NK-92 (cell line): ENCODE data around the gene DPP6.

Source experiments
- DNase-seq: peaks from one replicate; lab custom pipeline; 2025; ENCODE audit not compliant: unreplicated experiment; lab: John Stamatoyannopoulos, UW

The DPP6 gene

GRCh38 chr7:154512121-154512833, 460.1 kb downstream of the DPP6 start:
- no peak for DNase-seq

- no peak for DNase-seq
These were observed 465.6 kb downstream of the DPP6 start for GRCh38 chr7:154517768-154518167.

- no peak for DNase-seq
These were observed 467.0 kb downstream of the DPP6 start for GRCh38 chr7:154519229-154519628.

GRCh38 chr7:154530136-154530535, 477.9 kb downstream of the DPP6 start:
- DNase-seq, result no peak

- no peak for DNase-seq
These were observed 480.6 kb downstream of the DPP6 start for GRCh38 chr7:154532771-154533170.

DNA sequence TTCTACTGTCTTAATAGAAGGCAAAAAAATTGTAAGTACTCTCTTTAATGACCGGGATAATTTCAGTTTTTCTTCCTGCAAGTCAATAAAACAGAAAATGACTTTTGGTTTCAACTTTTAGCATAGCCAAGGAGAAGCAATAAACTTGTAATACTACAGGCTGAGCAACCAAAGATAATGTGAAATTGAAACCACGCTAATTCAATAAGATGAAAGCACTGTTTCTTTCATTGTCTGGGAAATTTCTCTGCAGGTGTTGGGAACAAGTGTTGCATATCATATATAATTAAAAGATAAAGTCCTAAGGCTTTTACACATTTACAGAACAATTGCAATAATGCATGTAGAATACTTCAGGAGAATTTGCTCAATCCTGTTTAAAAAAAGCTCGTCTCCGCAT, 488.4 kb downstream of the DPP6 start:
- no peak for DNase-seq

GRCh38 chr7:154541606-154542005, 489.4 kb downstream of the DPP6 start:
- DNase-seq, result no peak

GRCh38 chr7:154546946-154547587, 494.9 kb downstream of the DPP6 start:
- DNase-seq, result no peak

GRCh38 chr7:154553711-154554265, 501.6 kb downstream of the DPP6 start:
- no peak for DNase-seq

DNA sequence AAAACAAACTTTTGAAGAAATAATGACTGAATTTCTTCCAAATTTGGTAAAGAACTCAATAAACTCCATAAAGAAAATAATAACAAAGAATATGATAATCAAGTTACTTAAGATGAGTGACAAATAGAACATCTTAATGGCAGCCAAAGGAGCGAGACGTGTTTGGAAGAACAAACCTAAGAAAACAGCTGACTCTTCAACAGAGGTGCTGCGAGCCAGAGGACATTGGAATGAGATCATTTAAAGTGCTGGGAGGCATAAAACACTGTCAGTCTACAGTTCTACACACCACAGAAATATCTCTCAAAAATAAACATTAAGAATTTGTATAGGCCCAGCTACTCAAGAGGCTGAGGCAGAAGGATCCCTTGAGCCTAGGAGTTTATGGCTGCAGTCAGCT, 507.3 kb downstream of the DPP6 start:
- DNase-seq, result no peak

- DNase-seq, result no peak
These were observed 512.5 kb downstream of the DPP6 start for GRCh38 chr7:154564676-154565075.

- DNase-seq, result no peak
These were observed 514.7 kb downstream of the DPP6 start for GRCh38 chr7:154566877-154567276.

GRCh38 chr7:154568346-154568745, 516.1 kb downstream of the DPP6 start:
- DNase-seq, result no peak

- no peak for DNase-seq
These were observed 517.7 kb downstream of the DPP6 start for GRCh38 chr7:154569916-154570315.

GRCh38 chr7:154571772-154572171, 519.6 kb downstream of the DPP6 start:
- DNase-seq, result no peak

DNA sequence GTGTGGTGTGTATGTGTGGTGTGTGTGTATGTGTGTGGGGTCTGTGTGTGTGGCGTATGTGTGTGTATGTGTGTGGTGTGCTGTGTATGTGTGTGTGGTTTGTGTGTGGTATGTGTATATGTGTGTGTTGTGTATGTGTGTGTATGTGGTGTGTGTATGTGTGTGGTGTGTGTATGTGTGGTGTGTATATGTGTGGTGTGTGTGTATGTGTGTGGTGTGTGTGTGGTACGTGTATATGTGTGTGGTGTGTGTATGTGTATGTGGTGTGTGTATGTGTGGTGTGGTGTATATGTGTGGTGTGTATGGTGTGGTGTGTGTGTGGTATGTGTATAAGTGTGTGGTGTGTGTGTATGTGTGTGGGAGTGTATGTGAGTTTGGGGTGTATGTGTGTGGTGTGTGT, 522.0 kb downstream of the DPP6 start:
- no peak for DNase-seq

GRCh38 chr7:154575497-154575896, 523.3 kb downstream of the DPP6 start:
- DNase-seq, result no peak

- DNase-seq, result no peak
These were observed 524.4 kb downstream of the DPP6 start for GRCh38 chr7:154576604-154577003.

- no peak for DNase-seq
These were observed 525.1 kb downstream of the DPP6 start for GRCh38 chr7:154577141-154577873.

DNA sequence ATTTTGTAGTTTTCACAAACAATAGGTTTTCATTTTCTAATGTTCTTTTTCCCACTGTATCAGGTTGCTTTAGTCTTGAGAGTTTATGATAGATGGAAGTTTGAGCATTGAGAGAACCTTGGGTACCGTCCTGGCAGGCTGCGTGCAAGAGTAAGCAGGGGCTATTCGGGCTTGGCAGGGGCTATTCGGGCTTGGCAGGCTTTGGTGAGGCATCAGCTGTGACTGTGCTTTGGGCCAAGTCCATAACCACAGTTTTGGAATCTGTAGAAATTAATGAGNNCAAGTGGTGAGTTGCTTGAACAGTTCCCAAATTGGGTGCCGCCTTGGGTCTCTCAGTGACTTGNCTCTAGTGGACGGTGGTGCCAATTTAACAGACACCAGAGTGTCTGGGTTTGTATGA, 526.1 kb downstream of the DPP6 start:
- DNase-seq, result no peak

DNA sequence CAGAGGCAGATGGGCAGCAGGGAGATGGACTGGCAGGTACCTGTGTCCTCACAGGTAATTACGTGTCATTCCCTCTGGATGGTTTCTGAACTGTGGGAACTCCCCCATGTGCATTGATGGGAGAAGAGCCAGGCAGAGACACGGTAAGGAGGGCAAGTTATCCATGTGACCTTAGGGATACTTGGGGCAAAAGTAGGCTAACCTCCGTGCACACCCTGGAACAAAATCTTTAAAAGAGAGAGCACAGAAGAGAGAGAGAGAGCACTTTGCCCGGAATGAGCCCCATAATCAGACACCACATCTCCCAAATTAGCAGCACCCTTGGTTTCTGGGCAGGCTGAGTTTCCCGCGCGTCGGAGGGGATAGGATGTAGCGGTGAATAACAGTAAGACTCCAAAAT, 527.5 kb downstream of the DPP6 start:
- no peak for DNase-seq
